ENCODE results near the gene UQCC2.

Gene UQCC2

GRCh38 chr6:33711140-33712129 lies at the start of gene UQCC2:
TSS of gene UQCC2 (minus strand) at chr6:33711700. CDS start at chr6:33711686, 14 bp downstream.
- DNase-seq: peak; percentile 98 to 100 (median 99)

GRCh38 chr6:33759887-33760629 lies 48.6 kb upstream of the UQCC2 start:
- DNase-seq: no peak

GRCh38 chr6:33758815-33759216 lies 47.3 kb upstream of the UQCC2 start:
- DNase-seq: no peak

GRCh38 chr6:33757906-33758305 lies 46.4 kb upstream of the UQCC2 start:
- no peak for DNase-seq

GRCh38 chr6:33757113-33757512 lies 45.6 kb upstream of the UQCC2 start:
- DNase-seq: no peak

- no peak for DNase-seq
Measured at GRCh38 chr6:33756211-33756954, 44.9 kb upstream of the UQCC2 start.

- no peak for DNase-seq
Measured at GRCh38 chr6:33755070-33755869, 43.8 kb upstream of the UQCC2 start.

GRCh38 chr6:33754222-33754621 lies 42.7 kb upstream of the UQCC2 start:
- DNase-seq: no peak

GRCh38 chr6:33752646-33753015 lies 41.1 kb upstream of the UQCC2 start:
- no peak for DNase-seq

GRCh38 chr6:33751771-33752645 lies 40.5 kb upstream of the UQCC2 start:
- no peak for DNase-seq

GRCh38 chr6:33750244-33750991 lies 38.9 kb upstream of the UQCC2 start:
- DNase-seq: no peak

- DNase-seq: no peak
Measured at GRCh38 chr6:33749401-33749800, 37.9 kb upstream of the UQCC2 start.

- DNase-seq: no peak
Measured at GRCh38 chr6:33748841-33749240, 37.3 kb upstream of the UQCC2 start.

- no peak for DNase-seq
Measured at GRCh38 chr6:33747823-33748222, 36.3 kb upstream of the UQCC2 start.

GRCh38 chr6:33746651-33747100 lies 35.2 kb upstream of the UQCC2 start, which contains the start of gene IP6K3:
TSS of gene IP6K3 (minus strand) at chr6:33746905. CDS start at chr6:33735476, 11,429 bp downstream.
- DNase-seq: no peak

GRCh38 chr6:33746036-33746600 lies 34.6 kb upstream of the UQCC2 start:
- peak in 1 of 3 donors; percentile 15 for DNase-seq

GRCh38 chr6:33745548-33745947 lies 34.0 kb upstream of the UQCC2 start:
- DNase-seq: no peak

GRCh38 chr6:33744895-33745546 lies 33.5 kb upstream of the UQCC2 start:
- no peak for DNase-seq

Data from suppressor macrophage treated with lipopolysaccharide for 1 hour (primary cell).